SK-N-MC (cell line): Measurements from ENCODE around the gene GABPB2.

Source experiments
- EZH2 ChIP-seq: fragments of 200-600 bp; sonication (generic); IDR thresholded peaks from one replicate; pipeline ENCODE4 v1.6.1; 2017; ENCODE audit warnings: antibody characterized with exemption
- FOXP2 ChIP-seq: optimal IDR thresholded peaks from 2 replicates; pipeline ENCODE3; 2011; ENCODE audit warnings: mild to moderate bottlenecking, moderate library complexity; ENCODE audit not compliant: insufficient read depth; ENCODE audit errors: extremely low read length, control extremely low read depth
- POLR2AphosphoS5 ChIP-seq: IDR thresholded peaks from 2 replicates; pipeline ENCODE4 v1.6.1; 2012; ENCODE audit warnings: mild to moderate bottlenecking, low read depth, low read length, borderline replicate concordance

GRCh38 chr1:151054971-151055547 lies 15.5 kb upstream of the GABPB2 start:
- TF ChIP-seq POLR2AphosphoS5 (no peak), EZH2 (no peak), FOXP2 (no peak)
